DOHH2 (cell line): ENCODE data around the gene TTC29.

Source experiments
- EZH2phosphoT487 ChIP-seq: fragments of 200-600 bp; sonication (generic); IDR thresholded peaks from 2 replicates; pipeline ENCODE4 v1.6.1; 2017; ENCODE audit warnings: borderline replicate concordance, mild to moderate bottlenecking, antibody characterized with exemption, low read length, moderate library complexity, mixed read lengths
- TF ChIP-seq, protein P1 (sequence below): fragments of 200-600 bp; sonication (generic); IDR thresholded peaks from one replicate; pipeline ENCODE4 v1.5.1; 2014; ENCODE audit warnings: antibody characterized with exemption, mild to moderate bottlenecking, low read depth, low read length; ENCODE audit not compliant: poor library complexity, severe bottlenecking

GRCh38 chr4:146952896-146953295 is 7.2 kb upstream of the TTC29 start:
- TF ChIP-seq, protein P1, sequence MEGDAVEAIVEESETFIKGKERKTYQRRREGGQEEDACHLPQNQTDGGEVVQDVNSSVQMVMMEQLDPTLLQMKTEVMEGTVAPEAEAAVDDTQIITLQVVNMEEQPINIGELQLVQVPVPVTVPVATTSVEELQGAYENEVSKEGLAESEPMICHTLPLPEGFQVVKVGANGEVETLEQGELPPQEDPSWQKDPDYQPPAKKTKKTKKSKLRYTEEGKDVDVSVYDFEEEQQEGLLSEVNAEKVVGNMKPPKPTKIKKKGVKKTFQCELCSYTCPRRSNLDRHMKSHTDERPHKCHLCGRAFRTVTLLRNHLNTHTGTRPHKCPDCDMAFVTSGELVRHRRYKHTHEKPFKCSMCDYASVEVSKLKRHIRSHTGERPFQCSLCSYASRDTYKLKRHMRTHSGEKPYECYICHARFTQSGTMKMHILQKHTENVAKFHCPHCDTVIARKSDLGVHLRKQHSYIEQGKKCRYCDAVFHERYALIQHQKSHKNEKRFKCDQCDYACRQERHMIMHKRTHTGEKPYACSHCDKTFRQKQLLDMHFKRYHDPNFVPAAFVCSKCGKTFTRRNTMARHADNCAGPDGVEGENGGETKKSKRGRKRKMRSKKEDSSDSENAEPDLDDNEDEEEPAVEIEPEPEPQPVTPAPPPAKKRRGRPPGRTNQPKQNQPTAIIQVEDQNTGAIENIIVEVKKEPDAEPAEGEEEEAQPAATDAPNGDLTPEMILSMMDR: no peak
- no peak for TF ChIP-seq EZH2phosphoT487
